ENCODE data around the gene HDHD5. TPM values are rescaled to one million over a fixed set of nuclear protein-coding genes. Genes with fewer than 3 reads are reported as not detected.

The HDHD5 gene
- total RNA-seq, 2 donors from 2014 or later: 22.0 to 71.3 TPM

DNA sequence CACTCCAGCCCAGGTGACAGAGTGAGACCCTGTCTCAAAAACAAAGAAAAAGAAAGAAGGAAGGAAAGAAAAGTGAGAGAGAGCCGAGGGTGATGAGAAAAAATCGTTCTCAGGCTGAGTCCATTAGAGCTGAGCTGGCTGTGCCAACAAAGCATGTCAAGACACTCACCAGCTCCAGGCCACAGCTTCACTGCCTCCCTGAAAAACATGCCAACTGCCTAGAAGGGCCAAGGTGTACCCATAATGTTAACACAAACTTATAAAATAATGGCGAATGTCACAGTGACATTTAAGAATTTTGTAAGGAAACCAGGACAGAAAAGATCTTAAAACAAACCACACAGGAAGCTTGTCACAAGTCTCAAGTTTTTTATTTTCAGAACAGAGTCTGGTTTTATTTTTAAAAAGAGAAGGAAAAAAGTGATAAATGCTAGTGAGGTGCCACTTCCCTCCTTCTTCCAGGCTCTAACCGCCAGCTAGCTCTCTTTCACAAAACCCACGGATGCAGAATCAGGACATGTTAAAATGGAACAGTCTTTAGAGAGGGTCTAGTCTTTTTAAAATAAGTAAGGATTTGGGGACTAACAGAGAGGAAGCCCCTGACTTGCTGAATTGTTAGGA lies 43.0 kb downstream of the HDHD5 start:
- ATAC-seq (peak in 1 of 2 donors; percentile 24), DNase-seq (ENCODE audit: low spot score in 2 of 2) (no peak)
- Mint-ChIP-seq H3K9me3 (no peaks in the 10 kb centered on the region), H3K36me3 (peaks cover 0 to 8% of the 10 kb centered on the region in 2 donors), H3K27ac (peak overlapping the region in 1 of 2 donors; percentile 75)

DNA sequence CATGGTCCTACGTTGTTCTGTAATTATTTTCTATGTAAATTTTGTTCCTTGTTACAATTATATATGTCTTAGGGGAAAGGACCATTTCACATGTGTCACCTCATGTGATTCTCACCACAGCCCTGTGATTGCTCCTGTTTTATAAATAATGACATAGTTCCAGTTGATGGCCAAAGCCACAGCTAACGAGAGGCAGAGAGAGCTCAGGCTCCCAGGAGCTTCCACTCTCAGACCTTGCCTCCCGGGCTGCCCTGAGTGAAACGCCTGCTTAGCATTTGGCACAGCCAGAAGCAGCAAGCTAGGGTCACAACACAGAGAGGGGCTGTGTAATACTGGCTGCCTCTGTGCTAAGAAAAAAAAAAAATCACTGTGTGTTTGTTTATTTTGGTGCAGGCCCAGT lies 43.8 kb downstream of the HDHD5 start:
- DNase-seq (ENCODE audit: low spot score in 2 of 2) (no peak), ATAC-seq (no peak)
- Mint-ChIP-seq H3K27ac (peak overlapping the region in 1 of 2 donors; percentile 75), H3K9me3 (no peaks in the 10 kb centered on the region), H3K36me3 (peaks cover 0 to 8% of the 10 kb centered on the region in 2 donors)

DNA sequence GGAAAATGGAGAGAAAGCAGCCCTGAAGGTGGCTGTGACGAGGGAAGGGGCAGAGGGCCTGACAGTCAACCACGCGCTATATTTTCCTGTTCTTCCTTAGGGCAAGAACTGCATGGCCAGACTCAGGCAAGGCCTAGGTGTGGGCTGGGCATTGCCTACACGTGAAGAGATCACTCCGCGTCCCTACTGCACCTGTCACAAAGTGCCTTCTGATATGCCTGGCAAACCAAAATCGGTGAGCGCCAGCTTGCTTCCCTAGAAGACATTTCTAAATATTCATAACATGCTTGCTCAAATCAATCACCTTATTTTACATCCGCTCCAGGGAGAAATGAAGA lies 44.2 kb downstream of the HDHD5 start:
- H3K27ac Mint-ChIP-seq: peak overlapping the region in 1 of 2 donors; percentile 37
- H3K36me3 Mint-ChIP-seq: peaks cover 0 to 8% of the 10 kb centered on the region in 2 donors
- DNase-seq (ENCODE audit: low spot score in 2 of 2): no peak
- no peaks in the 10 kb centered on the region for H3K9me3 Mint-ChIP-seq
- ATAC-seq: no peak

DNA sequence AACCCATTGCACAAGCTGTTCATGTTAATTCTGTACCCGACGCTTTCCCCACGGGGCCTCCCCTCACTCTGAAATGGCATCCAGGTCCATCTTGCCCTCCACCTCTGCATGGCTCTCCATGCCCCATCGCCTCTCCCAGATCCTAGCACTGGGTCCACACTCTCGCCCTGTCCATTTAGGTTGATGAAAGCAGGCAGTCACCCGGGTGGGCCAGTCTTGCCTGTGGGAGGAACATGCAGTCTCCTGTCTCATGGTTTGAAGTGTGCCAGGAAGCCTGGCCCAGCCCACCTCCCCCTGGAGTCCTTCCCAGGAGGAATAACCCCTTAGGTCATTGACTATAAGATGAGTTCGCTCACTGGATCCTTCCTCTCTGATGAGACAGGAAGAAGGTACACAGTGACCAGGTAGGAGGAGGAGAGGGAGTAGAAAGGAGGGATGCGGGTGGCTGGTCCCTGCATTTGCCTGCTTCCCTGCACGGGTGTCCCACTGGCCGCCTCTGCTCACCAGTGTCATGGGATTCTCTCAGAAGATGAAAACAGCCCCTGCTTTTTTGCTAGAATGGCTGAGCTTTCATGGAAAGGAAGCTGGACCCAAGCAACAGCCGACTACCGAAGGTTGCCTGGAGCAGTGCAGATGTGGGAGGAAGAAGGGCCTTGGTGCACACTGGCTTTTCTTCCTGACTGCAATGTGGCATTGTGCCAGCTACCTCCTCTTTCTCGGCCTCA lies 44.7 kb downstream of the HDHD5 start:
- H3K27ac Mint-ChIP-seq: peak overlapping the region in 1 of 2 donors; percentile 37
- DNase-seq (ENCODE audit: low spot score in 2 of 2) (no peak), ATAC-seq (no peak)
- H3K9me3 Mint-ChIP-seq: no peaks in the 10 kb centered on the region
- peaks cover 0 to 8% of the 10 kb centered on the region in 2 donors for H3K36me3 Mint-ChIP-seq

DNA sequence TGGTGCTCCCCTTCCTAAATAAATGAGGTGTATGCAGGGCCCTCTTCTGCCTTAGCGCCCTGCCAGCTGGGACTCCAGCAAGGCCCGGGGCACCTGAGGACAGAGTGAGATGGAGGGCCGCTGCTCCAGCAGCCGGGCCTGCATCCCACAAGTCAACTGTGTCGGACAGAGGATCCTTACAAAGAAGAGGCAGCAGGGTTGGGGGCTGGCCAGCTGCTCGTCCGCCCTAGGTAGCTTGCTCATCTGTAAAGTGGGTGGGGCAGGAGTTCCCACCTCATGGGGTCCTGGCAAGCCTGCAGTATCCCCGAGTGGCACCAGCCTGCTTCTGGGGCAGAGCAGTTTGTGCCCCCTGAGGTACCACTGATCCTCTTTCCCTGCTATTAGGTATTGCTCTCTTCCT lies 45.5 kb downstream of the HDHD5 start:
- no peak for ATAC-seq
- Mint-ChIP-seq H3K36me3 (peaks cover 0 to 5% of the 10 kb centered on the region in 2 donors), H3K27ac (no peak overlapping the region), H3K9me3 (no peaks in the 10 kb centered on the region)
- DNase-seq (ENCODE audit: low spot score in 2 of 2): no peak

DNA sequence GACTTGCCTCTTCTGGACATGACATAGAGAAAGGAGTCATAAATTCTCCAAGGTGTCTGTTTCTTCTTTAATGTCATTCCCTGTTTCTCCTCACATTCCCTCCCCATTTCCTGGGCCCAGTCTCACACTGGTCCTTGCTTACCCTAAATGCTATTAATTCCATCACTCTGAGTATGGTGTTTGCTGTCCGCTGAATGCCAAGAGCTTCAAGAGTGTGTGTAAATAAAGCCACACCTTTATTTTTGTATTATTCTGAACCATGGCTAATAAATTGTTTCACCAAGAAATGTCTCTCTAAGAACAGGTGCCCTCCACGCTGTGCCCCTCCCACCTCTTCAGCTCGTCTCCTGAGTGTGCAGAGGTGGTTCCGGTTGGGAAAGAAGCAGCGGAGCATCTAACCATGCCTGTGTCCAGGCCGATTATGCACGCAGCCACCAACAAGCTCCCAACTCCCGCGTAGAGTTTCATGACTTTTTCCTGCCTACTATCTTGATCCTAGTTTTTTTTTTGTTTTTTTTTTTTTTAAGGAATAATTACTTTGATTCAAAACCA lies 46.5 kb downstream of the HDHD5 start:
- ATAC-seq (no peak), DNase-seq (ENCODE audit: low spot score in 2 of 2) (no peak)
- Mint-ChIP-seq H3K9me3 (no peaks in the 10 kb centered on the region), H3K27ac (peak overlapping the region; percentile 28 to 40), H3K36me3 (no peaks in the 10 kb centered on the region)

DNA sequence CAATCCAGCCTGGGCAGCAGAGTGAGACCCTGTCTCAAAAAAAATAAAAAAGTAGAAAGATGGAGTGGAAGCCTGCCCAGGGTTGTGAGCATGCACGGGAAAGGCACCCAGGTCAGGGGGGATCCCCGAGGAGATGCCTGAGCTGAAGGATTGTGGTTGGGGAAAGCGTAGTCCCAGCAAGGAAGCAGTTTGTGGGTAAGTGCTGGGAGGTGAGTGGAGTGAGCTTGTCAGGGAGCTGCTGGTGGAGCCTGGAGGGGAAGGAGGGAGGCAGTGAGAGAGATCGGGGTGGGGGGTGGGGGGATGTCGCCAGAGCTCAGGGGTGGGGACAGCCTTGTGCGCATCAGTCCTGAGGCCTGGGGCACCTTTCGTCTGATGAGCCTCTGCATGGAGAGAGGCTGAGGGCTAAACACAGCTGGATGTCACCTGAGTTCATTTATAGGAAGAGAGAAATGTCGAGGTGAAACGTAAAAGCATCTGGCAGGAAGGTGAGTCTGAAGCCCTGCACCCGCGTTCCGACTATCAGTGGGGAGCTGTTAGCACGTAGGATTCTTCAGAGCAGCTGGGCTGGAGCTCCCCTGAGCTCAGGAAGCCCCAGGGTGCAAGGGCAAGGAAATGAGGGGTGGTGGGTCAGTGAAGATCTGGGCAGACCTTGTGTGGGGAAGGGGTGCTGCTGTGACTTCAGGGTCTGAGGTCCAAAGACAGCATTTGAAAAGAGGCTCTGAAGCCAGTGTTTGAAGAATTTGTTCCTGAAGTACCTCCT lies 48.1 kb downstream of the HDHD5 start:
- no peak for ATAC-seq
- Mint-ChIP-seq H3K36me3 (no peaks in the 10 kb centered on the region), H3K9me3 (no peaks in the 10 kb centered on the region), H3K27ac (no peak overlapping the region)
- DNase-seq (ENCODE audit: low spot score in 2 of 2): no peak

DNA sequence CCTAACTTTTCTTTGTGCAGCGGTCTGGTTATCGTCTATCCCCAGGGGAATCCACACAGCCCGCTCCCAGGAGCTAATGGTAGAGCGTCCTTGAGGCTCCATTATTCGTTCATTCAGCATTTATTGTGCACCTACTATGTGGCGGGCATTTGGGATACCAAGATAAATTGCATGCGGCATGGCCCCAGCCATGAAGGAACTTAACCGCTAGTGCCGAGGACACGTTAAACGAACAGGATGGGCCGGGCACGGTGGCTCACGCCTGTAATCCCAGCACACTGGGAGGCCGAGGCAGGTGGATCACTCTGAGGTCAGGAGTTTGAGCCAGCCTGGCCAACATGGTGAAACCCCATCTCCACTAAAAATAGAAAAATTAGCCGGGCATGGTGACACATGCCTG lies 49.1 kb downstream of the HDHD5 start:
- no peak for ATAC-seq
- DNase-seq (ENCODE audit: low spot score in 2 of 2): no peak
- Mint-ChIP-seq H3K27ac (peak overlapping the region in 1 of 2 donors; percentile 7), H3K9me3 (no peaks in the 10 kb centered on the region), H3K36me3 (no peaks in the 10 kb centered on the region)

DNA sequence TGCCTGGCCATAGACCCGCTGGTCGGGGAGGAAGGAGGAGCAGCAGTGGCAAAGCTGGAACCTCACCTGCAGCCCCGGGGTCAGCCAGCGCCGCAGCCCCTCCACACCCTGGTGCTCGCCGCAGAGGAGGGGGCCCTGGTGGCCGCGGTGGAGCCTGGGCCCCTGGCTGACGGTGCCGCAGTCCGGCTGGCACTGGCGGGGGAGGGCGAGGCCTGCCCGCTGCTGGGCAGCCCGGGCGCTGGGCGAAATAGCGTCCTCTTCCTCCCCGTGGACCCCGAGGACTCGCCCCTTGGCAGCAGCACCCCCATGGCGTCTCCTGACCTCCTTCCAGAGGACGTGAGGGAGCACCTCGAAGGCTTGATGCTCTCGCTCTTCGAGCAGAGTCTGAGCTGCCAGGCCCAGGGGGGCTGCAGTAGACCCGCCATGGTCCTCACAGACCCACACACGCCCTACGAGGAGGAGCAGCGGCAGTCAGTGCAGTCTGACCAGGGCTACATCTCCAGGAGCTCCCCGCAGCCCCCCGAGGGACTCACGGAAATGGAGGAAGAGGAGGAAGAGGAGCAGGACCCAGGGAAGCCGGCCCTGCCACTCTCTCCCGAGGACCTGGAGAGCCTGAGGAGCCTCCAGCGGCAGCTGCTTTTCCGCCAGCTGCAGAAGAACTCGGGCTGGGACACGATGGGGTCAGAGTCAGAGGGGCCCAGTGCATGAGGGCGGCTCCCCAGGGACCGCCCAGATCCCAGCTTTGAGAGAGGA lies 49.8 kb downstream of the HDHD5 start:
- Mint-ChIP-seq H3K9me3 (no peaks in the 10 kb centered on the region), H3K27ac (no peak overlapping the region), H3K36me3 (no peaks in the 10 kb centered on the region)
- DNase-seq (ENCODE audit: low spot score in 2 of 2): no peak
- ATAC-seq: no peak

DNA sequence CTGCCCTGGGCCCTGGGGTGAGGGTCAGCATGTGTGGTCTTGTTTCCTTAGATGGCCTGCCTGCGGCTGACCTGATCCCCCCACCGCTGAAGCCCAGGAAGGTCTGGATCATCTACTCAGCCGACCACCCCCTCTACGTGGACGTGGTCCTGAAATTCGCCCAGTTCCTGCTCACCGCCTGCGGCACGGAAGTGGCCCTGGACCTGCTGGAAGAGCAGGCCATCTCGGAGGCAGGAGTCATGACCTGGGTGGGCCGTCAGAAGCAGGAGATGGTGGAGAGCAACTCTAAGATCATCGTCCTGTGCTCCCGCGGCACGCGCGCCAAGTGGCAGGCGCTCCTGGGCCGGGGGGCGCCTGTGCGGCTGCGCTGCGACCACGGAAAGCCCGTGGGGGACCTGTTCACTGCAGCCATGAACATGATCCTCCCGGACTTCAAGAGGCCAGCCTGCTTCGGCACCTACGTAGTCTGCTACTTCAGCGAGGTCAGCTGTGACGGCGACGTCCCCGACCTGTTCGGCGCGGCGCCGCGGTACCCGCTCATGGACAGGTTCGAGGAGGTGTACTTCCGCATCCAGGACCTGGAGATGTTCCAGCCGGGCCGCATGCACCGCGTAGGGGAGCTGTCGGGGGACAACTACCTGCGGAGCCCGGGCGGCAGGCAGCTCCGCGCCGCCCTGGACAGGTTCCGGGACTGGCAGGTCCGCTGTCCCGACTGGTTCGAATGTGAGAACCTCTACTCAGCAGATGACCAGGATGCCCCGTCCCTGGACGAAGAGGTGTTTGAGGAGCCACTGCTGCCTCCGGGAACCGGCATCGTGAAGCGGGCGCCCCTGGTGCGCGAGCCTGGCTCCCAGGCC lies 50.6 kb downstream of the HDHD5 start:
- ATAC-seq (no peak), DNase-seq (ENCODE audit: low spot score in 2 of 2) (no peak)
- H3K36me3 Mint-ChIP-seq: no peaks in the 10 kb centered on the region
- H3K27ac Mint-ChIP-seq: no peak overlapping the region
- no peaks in the 10 kb centered on the region for H3K9me3 Mint-ChIP-seq

DNA sequence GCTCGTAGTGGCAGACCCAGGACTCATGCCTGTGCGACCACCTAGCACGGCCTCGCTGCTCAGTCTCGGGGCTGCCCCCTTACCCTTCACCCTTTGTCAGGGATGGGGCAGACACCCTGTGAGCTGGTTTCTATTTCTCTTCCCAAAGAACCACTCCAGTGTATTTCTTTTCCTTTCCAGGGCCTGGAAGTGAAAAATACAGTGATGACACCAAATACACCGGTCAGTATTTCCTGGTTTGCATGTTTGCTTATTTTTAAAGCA lies 51.6 kb downstream of the HDHD5 start:
- Mint-ChIP-seq H3K27ac (peak overlapping the region in 1 of 2 donors; percentile 41), H3K9me3 (no peaks in the 10 kb centered on the region), H3K36me3 (peaks cover 0 to under 1% of the 10 kb centered on the region in 2 donors)
- ATAC-seq: no peak
- DNase-seq (ENCODE audit: low spot score in 2 of 2): no peak

DNA sequence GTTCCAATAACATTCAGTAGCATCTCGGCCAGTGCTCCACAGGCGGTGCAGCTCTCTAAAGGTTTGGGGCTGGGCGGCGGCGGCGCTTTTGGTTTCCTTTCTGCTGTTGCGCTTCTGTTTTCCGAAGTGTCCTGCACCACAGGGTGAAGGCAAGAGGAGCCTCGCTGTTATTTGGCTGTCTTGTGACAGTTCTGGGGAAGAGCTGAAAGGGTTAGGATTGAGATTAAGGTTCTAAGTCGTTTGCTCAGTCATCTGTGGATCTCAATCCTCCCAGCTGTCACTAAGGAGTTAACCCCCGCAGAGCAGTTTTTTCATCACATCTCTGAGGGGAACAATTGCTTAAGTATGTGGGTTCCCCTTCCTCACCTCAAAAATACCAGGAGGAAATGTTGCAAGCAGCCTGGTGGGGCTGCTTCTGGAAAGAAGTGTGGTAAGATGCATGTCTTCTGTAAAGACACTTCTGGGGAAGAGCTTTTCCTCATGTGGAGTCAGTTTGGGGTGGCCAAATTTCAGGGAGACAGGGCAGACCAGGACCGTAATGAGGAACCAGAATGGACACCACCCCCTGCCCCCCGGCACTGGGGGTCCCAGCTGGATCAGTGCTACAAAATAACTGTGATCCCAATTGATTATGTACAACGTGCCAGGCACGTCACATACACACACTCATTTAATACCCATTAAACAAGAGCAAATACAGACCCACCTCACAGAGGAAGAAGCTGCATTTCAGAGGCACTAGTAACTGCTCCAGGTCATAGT lies 52.1 kb downstream of the HDHD5 start:
- no peaks in the 10 kb centered on the region for H3K9me3 Mint-ChIP-seq
- peak overlapping the region; percentile 41 to 55 for H3K27ac Mint-ChIP-seq
- ATAC-seq (peak; percentile 82 to 83), DNase-seq (ENCODE audit: low spot score in 2 of 2) (no peak)
- peaks cover 5% of the 10 kb centered on the region in 2 donors for H3K36me3 Mint-ChIP-seq

DNA sequence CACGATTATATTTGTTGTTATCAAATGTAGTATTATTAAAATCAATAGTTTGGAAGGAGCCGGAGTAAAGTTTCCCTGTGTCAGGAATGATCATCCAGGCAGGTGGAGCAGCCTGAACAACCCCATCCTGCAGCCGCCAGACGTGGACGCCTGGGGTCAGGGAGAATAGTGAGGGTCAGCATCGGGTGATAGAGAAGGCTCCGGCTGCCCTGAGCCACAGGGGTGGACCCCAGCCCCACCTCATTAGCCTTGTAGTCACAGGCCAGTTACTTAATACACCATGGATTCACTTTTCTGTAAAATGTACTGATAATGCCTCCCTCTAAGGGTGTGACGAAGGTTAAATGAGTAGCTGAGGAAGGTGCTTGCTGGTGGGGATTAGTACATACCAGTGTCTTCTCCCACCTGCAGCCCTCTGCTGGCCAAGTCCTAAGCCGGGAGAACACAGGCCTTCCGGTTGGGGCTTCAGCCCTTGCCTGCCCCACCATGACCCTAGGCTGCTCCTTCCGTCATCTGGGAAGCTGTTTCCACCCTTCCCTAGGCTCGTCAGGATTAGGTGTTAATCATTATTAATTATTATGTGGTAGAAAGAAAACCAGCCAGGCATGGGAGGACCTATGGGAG lies 52.8 kb downstream of the HDHD5 start:
- Mint-ChIP-seq H3K27ac (peak overlapping the region; percentile 41 to 55), H3K36me3 (peaks cover 11 to 12% of the 10 kb centered on the region in 2 donors), H3K9me3 (no peaks in the 10 kb centered on the region)
- ATAC-seq (peak; percentile 48 to 53), DNase-seq (ENCODE audit: low spot score in 2 of 2) (no peak)

DNA sequence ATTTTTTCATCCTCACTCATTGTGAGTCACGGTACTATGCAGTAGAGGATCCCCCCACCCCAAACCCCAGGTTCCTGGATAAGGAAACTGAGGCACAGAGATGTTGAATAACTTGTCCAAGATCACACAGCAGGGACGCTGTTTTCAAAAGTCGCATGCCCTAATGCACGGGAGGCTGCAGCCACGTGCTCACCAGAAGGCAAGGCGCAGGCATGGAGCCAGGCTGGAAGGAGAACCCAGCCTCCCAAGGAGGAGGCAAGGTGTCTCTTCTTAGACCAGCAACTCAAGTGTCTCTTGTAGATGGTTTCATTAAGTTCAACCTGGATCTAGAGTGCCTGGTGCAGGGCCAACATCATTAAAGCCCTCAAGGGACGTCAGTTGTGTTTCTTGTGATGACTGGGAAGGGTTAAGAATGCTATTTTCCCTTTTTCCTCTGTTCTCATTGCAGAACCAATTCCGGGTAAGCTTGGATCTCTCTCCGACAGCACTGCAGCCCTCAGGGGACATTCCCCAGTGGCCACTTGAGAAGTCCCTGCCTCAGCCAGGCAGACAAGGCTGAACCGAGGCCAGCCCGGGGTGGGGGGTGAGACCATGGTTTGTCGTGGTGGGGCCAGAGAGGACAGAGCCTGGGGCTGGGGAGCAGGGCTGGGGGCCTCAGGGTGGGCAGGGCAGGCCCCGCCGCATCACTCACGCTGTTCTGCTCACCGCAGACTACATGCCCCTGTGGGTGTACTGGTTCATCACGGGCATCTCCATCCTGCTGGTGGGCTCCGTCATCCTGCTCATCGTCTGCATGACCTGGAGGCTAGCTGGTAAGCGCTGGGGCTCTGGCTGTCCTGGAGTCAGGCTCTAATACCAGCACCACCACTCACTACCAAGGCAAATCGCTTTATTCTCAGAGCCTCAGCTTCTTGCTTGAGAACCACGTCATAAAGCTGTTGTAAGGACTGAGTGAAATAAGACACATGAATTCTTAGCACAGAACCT lies 53.6 kb downstream of the HDHD5 start:
- DNase-seq (ENCODE audit: low spot score in 2 of 2) (no peak), ATAC-seq (no peak)
- Mint-ChIP-seq H3K27ac (peak overlapping the region in 1 of 2 donors; percentile 41), H3K36me3 (peaks cover 18 to 20% of the 10 kb centered on the region in 2 donors), H3K9me3 (no peaks in the 10 kb centered on the region)
